Activated effector memory CD4-positive, alpha-beta T cell treated with Interleukin-2 at 50 U/mL for 16 hours (primary cell): ENCODE results near the gene GPR180.

ENCODE experiments used
- DNase-seq: peaks from one replicate; pipeline ENCODE4 v3.0.0-alpha.2; 2020

Gene GPR180

DNA sequence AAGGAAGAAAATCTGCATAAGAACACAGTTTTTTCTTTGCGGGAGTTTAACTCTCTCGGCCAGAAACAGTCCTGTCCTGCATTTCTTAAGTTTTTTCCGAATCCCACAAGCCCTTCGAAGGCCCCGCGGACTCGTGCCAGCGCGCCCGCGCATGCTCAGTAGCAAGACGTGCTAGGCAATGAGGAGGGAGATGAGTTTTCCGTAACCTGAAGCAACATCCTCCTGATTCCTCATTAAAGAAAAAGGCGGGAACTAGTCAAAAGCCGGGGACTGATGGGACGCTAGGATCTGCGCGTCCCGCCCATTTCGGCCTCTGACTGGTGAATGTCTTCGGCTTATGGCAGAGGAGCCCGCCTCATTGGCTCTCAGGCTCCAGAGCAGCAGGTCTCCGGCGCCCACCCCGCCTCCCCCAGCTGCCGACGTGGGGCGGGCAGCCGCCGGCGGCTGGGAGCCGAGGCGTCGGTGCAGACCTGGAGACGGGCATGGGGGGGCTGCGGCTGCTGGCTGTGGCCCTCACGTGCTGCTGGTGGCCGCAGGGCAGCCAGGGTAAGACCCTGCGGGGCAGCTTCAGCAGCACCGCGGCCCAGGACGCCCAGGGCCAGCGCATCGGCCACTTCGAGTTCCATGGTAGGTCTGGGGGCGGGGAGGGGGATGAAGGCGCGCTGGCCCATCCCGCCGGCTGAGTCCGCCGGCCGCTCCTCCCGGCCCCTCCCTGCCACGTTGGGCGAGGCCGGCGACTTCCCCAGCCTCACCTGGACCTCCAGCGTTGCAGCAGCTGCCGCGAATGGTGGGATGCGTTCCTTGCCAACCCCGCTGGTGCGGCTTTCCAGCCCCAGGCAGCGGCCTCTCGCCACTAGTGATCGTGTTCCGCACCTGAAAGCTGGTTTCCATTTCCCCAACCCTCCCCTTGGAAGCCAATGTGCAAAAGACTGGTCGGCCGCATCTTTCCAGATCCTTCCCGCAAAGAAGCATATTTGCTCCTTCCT, at the start of gene GPR180:
GPR180 (plus strand) TSS at position 412 of the 986 bp plus-strand sequence; CDS start at position 483, 71 bp downstream.
- DNase-seq: peak; percentile 84

DNA sequence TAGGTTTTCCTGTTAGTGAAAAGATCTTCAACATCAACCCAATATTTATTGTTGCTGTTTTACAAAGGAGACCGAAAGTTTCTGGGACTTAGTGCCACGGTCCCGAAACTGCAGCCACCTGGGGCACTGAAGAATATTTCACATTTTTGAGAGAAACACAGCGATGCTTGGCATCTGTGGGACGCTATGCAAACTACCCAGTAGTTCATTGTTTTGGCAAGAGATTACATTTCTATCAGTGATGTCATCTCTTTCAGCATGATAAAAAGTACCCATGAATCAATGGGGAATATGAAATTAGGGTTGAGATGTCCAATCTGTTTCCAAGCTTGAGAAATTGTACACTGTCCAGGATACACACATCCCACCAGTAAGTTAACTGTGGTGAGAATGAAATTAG, 49.6 kb upstream of the GPR180 start:
- no peak for DNase-seq

DNA sequence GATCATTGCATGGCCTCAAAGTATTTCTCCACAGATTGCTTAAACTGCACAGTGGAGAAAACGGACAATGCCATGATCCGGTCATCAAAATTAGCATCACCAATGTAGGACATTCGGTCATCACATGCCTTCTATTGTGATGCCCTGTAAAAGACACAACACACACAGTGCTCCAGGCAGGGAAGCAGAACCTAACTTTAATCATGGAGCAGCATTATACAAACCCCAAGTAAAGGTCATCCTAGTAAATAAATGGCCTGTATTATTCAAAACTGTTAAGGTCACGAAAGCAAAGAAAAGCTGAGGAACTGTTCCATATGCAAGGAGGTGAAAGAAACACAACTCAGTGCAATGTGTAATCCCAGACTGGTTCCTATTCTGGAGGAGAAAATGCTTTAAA, 47.9 kb upstream of the GPR180 start:
- DNase-seq: no peak

DNA sequence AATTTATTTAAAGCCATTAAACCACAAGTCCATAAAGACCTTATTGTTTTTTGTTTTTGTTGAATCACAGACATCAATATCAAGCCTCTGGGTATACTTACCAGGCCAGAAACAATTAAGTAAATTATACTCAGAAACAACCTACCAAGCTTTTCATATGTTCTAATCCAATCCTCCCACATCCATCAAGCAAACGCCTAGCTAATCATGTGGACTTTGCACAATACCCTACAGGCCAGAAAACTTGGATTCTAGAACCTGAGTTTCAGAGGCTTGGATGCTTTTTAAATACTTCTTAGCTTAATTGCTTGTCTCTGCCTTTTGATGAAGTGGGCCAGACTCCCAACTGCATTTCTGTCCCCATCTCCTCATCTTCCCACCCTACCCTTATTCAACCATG, 45.6 kb upstream of the GPR180 start:
- no peak for DNase-seq

DNA sequence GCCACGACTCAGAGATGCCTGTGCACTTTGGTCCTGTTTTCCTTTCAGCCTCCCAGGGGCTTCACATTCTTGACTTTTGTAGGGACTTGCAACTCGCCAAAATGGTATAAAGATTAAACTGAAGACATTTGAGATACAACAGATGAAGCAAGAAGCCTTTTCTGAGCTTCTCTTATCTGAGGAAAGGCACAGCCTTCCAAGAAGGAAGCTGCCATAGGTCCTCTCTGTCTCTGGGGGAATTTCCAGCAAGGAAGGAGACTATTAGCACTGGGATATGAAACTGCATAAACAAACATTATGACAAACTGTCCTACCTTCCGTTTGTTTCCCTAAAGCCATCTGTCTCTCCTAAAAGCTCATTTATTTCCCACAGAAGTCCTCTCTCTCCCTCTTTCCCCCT, 45.0 kb upstream of the GPR180 start:
- DNase-seq: no peak

DNA sequence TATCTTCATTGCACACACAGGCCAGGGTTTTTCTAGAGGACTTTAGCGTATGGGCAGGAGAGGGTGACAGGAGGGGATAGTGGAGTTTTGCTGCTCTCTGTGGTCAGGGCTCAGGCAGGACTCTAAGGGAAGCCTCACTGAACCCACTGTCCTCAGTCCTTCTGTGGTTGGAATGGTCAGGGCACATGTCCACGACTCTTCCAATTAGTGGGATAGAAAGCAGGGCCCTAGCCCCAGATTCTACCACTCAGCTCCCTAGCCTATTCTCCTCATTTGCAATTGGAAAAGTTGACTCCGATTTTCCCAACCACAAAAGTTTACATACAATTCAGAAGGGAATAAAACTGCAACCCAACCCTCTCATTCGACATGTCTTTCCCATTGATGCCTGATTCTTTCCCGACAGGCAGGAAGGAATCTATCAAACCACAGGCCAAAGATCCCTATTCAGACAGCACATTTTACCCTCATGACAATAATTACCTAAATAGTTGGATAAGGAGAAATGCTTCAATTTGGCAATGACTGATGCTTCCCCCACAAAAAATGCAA, 43.9 kb upstream of the GPR180 start:
- no peak for DNase-seq

DNA sequence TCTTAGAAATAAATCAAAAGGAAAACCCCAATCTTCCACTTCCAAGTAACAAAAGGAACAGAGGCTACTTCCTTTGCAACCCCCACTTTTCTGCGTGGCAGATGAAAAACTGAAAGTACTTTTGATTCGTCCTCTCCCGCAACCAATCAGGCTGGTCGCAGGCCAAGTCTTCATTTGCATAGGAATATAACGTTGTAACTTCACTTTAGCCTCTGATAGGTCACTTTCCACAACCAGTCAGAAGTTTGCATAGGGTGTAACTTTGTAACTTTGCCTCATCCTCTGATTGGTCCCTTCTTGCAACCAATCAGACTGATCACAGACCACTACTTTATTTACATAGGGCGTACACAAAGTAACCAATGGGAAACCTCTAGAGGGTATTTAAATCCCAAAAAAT, 42.9 kb upstream of the GPR180 start:
- no peak for DNase-seq

DNA sequence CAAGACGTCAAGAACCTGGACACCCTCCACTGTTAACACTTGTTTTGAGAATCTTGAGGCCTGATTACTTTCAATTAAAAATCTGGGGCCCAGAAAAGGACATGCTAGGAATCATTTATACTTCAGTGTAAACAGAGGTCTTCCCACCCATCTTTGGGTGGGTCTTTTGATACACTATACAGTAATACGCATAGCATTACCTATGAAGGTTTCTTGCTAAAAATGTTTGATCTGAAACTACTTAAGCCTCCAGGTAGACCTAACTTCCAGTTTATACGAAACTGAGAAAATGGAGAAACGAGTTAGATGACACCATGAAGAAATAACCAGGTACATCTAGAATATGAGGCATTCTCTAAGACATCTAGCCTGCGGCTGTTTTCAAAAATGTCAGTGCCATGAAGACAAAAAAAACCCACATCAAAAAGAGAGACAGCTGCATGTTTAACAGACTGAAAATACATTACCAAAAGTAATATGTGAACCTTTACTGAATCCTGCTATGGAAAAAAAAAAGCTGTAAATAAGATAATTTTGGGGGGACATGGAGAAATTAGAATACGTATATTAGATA, 42.3 kb upstream of the GPR180 start:
- no peak for DNase-seq

DNA sequence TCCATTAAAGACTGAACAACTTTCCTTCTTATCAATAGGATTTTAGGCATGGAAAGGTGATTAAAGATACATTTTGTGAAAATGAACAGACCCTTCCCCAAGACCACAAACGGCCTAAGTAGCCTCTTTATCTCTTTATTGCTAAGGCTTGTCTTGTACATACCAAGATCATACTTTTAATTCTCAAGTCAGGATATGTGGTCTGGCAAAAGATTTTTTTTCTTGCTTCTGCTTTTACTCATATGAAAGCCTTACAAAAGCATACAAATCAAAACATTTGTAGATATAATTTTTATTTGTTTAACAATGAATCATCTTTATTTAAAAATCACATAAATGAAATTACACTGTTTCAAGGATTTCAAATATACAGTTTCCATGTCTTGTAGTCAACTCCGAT, 41.5 kb upstream of the GPR180 start:
- no peak for DNase-seq

DNA sequence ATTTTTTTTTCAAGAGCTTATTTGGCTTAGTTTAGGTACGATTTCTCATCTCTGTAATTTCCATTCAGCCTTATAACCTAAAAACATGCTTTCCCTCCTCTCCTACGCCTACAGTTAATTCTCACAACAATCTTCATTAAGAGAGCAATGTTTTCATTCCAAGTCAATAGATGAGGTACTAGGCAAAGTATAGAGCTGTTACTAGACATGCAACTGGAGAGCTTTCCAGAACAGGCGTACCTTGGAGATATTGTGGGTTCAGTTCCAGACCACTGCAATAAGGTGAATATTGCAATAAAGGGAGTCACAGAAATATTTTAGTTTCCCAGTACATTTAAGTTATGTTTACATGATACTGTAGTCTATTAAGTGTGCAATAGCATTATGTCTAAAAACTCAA, 40.5 kb upstream of the GPR180 start:
- no peak for DNase-seq

DNA sequence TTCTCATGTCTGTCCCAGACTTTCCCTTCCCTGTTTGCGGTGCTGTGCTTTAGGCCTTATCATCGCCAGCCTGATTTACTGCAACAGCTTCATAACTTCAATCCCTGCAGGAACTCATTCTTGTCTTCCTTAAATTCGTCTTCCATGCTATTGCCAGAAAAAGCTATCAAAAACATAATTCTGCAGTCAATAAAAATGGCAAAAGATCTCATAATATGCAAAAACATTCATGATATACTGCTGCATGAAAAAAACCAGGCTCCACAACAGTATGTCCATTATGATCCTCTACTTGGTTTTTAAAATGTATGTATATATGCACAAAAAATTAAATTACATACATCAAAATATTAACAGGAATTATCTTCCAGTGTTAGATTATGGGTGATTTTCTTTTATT, 34.1 kb upstream of the GPR180 start:
- DNase-seq: no peak

DNA sequence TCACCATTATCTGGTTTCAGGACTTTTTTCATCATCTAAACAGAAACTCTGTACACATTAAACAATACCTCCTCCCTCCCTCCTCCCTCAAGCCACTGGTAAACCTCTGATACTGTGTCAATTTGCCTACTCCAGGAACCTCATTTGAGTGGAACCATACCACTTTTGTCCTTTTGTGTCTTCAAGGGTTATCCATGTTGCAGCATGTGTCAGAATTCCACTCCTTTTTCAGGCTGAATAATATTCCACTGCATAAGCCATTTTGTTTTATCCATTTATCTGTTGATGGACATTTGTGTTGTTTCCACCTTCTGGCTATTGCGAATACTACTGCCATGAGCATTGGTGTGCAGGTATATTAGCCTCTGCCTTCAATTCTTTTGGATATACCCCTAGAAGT, 33.2 kb upstream of the GPR180 start:
- no peak for DNase-seq

DNA sequence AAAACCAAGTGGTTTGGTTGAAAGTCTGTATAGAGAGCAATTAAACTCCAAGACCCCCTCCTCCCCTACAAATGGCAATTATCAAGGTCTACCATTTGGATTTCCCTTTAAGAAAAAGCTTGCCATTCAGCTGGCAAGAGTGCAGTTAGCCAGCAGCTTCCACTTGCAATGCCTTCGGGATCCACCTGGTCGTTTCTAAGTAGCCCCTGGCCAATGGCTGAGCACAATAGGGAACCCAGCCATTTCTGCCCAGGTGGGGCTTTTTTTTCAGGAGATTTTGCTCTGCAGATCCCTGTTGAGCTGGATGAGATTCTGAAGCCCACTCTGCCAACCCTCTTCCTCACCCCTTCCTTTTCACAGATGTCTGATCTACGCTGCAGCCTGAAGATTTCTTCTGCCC, 32.0 kb upstream of the GPR180 start:
- DNase-seq: no peak

DNA sequence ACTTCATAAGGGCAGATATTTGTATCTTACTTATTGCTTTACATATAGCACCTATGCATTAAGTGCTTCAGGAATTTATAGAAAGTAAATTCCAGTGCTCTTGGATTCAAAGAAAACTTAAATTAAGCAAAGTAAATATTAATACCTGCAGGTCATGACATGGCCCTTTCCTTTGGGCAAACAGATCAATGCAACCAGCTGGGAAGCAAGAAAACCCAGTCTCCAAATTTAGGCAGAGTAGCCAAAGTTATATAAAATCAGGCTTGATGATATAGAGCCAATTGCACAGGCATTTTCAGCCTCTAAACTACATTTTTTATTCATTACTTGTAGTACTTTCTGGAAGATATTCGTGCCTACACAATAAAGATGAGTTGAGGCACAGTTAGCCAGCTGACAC, 22.6 kb upstream of the GPR180 start:
- no peak for DNase-seq

DNA sequence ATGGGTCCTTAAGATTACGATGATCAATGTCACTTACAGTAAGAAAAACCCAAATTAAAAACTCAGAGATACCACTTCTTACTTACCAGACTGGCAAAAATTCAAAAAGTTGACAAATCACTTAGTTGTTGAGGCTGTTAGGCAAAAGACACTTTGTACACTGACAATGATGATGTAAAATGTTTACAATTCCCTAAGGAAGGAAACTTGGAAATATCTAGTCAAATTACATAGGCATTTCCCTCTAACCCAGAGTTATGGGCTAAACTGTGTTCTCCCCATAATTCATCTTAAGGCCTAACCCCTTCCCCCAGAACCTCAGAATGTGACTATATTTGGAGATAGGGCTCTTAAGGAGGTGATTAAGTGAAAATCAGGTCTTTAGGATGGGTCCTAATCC, 17.7 kb upstream of the GPR180 start:
- DNase-seq: no peak

DNA sequence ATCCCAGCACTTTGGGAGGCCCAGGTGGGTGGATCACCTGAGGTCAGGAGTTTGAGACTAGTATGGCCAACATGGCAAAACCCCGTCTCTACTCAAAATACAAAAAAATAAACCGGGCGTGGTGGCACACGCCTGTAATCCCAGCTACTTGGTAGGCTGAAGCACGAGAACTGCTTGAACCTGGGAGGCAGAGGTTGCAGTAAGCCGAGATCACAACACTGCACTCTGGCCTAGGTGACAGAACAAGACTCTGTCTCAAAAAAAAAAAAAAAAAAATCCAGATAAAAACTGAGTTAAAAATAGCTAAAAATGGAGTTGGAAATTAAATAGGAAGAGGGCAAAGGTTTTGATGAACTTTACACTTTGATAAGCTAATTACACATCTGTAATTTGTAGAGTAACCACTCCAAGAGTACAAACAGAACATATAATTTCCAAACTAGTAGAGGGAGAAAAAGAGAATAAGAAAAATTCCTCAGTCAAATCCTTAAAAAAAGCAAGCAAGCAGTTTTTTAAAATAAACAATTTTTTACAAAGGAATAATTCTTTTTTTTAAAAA, 16.0 kb upstream of the GPR180 start:
- no peak for DNase-seq

DNA sequence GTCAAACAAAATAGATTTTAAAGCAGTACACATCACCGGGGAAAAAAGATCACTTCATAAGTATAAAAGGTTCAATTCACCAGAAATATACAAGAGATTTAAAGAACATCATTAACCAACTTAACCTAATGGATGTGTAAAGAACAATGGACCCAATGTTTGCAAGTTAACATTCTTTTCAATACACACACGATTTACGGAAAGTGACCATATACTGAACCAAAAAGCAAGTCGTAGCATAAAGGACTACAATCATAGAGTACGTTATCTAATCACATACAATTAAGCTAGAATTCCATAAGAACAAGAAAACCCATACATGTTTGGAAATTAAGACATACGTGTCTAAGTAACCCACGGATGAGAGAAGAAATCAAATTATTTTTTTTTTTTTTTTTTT, 15.3 kb upstream of the GPR180 start:
- DNase-seq: no peak

DNA sequence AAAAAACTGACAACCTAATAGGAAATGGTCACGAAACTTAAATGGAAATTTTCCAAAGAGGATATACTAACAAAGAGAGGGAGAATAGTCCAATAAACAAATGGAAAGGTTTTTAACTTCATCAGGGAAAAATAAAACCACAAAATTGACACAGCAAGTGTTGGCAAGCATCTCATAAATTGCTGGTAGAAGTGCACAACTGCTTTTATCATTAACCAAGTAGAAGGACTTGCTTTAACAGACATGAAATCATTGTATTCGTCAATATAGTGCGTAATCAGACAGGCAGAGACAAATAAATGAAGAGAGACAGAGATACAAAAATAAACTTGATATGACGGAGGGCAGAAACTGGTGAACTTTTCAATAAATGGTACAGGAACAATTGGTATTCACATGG, 13.1 kb upstream of the GPR180 start:
- DNase-seq: no peak

DNA sequence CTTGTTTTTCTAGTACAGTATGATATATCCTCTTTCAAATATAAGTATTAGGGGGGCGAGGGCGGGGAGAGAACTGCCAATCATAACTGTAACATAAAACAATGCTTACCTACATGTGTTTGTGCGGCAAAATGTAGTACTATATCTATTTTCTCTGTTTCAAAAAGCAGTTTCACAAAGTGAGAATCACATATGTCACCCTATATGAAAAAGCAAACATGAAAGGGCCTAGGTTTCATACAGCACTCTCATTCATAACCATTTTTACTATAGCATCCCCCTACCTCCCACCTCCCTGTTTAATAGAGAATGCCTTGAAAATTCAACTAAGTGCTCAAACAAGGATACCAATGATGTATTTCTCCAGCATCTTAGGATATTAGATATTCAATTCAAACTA, 10.9 kb upstream of the GPR180 start:
- no peak for DNase-seq

DNA sequence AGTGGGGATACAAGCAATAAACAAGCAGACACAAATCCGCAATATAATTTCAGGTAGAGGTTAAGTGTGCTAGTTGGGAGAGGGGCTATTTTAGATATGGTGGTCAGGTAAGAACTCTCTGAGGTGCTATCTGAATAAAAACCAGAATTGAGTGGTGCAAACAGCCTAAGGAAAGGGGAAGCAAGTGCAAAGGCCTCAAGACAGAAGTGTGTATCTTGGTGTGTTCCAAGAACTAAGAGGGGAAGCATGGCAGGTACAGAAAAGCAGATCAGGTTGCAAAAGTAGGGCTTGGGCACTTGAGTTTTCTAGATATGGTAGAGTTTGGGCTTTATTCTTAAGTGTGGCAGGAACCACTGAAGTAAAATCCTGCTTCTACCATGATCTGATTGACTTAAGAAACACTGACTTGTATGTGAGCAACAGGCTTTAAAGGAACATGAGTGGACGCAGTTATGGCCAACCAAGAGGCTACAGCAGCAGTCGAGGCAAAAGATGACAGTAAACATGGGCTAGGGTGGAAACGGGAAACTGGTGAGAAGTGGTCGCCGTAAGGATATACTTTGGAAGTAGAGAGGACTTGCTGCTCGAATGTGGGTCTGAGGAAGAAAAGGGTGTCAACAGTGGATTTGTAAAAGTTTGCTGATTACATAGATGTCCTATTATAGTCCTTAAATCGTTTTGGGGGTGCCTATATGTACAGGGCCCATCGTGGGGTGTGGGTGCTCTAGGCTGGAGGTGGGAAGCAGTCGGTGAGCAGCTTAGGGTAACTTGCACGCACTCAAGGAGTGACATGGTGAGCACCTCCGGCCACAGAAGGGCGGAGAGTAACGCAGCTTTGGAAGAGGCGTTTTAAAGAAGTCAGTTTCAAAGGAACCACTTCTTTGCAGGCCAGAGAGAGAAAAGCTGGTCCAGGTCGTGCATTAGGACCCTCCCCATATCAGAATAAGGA, 6.4 kb upstream of the GPR180 start:
- DNase-seq: peak; percentile 27

DNA sequence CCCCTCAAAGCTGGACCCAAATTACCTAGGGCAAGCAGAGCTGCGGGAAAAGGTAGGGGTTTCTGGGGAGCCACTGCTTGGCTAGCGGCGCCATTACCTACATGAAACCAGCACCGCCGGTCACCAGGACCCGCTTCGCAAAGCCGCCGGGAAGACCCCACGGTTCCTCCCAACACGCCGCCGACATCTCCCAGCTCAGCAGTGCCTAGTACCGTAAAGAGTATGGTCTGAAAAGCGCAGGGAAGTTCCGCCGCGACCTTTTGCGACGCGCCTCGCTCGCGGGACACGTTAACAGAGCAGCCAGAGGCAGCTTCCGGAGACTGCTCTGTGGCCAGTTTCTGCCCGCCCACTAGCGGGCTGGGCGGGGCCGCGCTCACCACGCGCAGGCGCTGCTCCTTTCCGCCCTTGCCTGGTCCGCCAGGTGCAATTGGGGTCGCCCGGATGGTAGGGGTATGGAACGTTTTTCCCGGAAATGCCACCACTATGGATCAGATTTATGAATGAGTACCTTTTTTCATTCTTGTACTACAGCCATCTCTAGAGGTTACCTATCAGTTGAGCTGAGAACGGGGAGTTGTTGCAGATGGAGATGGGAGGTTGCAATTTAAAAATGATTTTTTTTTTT, 5.6 kb upstream of the GPR180 start, which contains the start of gene TGDS:
TGDS (minus strand) TSS at position 203 of the 625 bp plus-strand sequence; CDS start at position 187, 16 bp downstream.
- DNase-seq: peak; percentile 87

DNA sequence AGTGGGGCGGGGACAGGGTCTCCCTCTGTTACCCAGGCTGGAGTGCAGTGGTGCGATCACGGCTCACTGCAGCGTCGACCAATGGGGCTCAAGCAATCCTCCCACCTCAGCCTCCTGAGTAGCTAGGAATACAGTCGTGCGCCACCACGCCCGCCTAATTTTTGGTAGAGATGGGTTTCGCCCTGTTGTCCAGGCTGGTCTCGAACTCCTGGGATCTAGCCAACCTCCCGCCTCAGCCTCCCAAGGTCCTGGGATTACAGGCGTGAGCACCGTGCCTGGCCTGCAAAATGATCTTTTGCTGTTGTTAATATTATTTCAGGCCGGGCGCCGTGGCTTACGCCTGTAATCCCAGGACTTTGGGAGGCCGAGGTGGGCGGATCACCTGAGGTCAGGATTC, 5.1 kb upstream of the GPR180 start:
- DNase-seq: no peak
